Retinal pigment epithelial cell (primary cell): ENCODE measurements around the gene TERC.

Experiments used
- DNase-seq: peaks from one replicate; pipeline ENCODE4 v3.0.0-alpha.2; 2010; ENCODE audit warnings: low read depth
- H3K4me3 ChIP-seq: 2 replicates; pipeline ENCODE4 v1.5.1; 2011; ENCODE audit warnings: mild to moderate bottlenecking, low read length, control low read depth, moderate library complexity
- TF ChIP-seq, protein P1 (sequence below): conservative IDR thresholded peaks from 2 replicates; pipeline ENCODE4 v1.5.1; 2011; ENCODE audit warnings: low read depth, low read length, control low read depth, inconsistent platforms

Gene TERC

DNA sequence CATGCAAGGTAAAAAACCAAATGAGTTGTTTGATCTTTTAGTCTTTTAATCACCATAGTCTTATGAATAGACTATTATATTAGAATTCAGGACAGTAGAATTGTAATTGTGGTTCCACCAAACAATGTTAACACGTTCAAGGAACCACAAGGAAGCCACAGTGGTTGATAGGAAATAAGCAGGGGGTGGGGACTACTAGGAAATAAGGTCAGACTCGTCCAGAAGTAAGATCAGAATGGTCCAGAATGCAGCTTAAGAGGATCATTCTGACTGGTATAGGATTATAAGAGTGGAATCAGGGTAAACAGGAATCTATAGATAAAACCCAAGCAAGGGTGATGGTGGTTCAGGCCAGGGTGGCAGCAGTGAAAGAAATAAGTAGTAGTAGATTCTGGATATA lies 15.9 kb upstream of the TERC start:
- TF ChIP-seq, protein P1, sequence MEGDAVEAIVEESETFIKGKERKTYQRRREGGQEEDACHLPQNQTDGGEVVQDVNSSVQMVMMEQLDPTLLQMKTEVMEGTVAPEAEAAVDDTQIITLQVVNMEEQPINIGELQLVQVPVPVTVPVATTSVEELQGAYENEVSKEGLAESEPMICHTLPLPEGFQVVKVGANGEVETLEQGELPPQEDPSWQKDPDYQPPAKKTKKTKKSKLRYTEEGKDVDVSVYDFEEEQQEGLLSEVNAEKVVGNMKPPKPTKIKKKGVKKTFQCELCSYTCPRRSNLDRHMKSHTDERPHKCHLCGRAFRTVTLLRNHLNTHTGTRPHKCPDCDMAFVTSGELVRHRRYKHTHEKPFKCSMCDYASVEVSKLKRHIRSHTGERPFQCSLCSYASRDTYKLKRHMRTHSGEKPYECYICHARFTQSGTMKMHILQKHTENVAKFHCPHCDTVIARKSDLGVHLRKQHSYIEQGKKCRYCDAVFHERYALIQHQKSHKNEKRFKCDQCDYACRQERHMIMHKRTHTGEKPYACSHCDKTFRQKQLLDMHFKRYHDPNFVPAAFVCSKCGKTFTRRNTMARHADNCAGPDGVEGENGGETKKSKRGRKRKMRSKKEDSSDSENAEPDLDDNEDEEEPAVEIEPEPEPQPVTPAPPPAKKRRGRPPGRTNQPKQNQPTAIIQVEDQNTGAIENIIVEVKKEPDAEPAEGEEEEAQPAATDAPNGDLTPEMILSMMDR = no peak
- DNase-seq = no peak
- no peak overlapping the region for H3K4me3 ChIP-seq

DNA sequence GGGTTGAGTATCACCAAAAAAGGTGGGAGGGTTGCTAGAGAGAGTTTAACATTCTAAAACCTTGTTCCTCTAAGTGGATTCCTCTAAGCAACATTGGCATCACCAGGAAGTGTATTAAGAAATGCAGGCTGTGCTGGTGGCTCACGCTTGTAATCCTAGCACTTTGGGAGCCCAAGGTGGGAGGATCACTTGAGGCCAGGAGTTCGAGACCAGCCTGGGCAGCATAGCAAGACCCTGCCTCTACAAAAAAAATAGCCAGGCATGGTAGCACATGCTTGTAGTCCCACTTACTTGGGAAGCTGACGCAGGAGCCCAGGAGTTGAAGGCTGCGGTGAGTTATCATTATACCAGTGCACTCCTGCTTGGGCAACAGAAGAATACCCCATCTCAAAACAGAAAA lies 13.0 kb upstream of the TERC start:
- no peak for DNase-seq
- no peak overlapping the region for H3K4me3 ChIP-seq
- TF ChIP-seq, protein P1 = no peak

DNA sequence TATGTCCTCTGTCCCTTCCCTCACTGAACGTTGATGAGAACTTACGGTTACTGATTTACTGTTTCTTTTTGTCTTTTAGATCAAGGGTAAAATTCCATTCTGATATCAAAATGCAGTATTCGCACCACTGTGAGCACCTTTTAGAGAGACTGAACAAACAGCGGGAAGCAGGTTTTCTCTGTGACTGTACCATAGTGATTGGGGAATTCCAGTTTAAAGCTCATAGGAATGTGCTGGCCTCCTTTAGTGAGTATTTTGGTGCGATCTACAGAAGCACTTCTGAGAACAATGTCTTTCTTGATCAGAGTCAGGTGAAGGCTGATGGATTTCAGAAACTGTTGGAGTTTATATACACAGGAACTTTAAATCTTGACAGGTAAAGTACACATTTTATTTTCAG lies 9.3 kb upstream of the TERC start:
- no peak for DNase-seq
- TF ChIP-seq, protein P1 = no peak
- H3K4me3 ChIP-seq = peak overlapping the region; percentile 97

DNA sequence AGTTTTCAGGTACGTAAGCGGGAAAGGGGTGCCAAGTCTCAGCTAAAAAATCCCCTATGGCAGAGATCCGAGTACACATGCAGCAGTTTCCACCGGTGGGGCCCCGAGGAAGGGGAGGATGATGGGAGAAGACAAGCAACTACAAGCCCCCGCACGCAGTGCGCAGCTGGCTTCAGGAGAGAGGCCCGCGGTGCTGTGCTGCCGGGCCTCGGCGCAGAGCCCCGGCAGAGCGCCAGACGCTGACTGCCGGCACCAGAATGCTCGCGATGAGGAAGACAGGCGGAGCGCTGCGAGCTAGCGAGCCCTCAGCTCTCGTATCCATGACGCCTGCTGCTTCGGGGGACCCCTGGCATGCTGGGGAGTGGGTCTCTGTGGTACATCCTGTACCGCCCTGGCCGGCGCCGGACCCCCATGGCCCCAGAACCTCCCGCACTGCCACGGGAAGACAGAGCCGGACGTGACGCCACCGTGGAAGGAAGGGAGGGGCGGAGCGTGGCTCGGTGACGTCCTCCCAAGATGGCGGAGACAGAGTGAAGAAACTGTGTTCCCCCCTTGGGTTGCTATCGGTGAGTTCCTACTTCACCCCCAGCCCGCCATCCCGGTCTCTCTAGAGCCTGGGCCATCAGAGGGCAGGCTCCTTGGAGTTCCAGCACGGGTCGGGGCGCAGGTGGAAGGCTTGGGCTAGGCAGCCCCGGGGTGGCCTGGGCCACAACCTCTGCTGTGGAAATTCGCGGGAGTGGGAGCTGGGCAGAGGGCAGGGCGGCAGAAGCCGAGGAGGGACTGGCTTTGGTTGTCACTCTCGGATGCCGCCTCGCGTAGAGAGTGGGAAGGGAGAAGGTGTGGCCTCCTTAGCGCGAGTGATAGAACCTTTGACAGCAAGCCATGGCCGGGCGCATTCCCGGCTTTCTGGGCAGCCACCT lies 8.3 kb upstream of the TERC start, which contains the start of gene MYNN:
MYNN (plus strand) TSS at position 500 of the 920 bp plus-strand sequence. CDS start 900 bp downstream, outside the sequence.
- DNase-seq = peak; percentile 56
- H3K4me3 ChIP-seq = peak within 1 kb of the TSS; percentile 97
- TF ChIP-seq, protein P1 = peak; percentile 0

DNA sequence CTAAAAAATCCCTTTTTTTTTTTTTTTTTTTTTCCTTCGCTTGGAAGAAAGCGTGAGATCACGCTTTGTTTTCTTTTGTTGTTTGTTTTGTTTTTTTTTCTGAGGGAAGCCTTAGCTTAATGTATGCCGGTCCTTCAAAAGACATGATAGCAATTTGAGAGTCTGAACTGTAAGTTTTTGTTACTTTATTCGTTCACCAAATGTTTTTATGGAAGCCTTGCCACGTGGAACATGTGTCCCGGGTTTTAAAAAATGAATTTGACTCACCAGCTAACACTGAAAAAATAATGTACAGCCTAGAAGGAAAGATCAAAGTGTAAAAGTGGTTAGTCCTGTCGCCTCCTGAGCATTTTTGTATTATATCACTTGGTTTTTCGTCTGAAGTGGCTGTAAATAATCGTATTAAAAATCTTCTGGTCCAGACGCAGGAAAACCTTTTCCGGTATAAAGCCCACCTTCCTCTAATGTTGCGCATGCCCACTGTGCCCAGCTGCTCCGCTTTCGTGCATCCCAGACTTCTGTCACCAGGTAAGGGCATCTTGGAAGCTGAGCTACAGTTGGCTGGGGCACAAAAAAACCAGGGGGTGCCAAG lies 7.5 kb upstream of the TERC start:
- peak; percentile 48 for DNase-seq
- TF ChIP-seq, protein P1 = no peak

DNA sequence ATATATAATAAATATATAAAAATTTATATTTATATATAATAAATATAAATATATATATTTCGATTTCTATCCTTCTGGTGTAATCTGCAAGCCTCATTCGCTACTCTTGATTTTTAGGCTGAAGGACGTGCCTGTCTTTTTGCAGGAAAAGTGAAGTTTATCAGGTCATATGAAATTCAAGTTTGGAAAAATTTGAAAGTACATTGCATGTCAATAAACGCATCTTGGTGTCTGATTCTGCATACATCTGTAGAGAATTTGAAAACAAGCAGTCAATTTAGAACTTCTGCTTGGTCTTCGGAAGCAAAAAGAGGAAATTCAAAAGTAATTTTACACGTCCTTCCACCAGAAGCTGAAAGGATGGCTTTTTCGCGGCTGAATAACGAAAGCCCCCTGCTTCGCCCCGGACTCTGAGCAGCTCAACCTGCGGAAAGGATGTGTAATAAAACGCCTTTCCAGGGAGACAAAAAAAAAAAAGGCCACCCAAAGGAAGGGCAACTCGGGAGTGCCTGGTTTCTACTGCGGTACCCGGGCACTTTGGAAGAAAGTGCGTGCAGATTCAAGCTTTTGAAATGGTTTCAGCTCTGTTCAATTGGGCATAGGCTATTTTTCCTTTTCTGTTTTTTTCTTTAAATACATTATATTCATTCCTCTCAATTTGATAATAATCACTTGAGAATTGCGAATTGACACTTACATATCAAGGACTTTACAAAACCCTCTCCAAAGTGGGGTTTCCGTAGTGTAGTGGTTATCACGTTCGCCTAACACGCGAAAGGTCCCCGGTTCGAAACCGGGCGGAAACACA lies 6.8 kb upstream of the TERC start:
- TF ChIP-seq, protein P1 = no peak
- peak; percentile 16 for DNase-seq
- peak overlapping the region; percentile 97 for H3K4me3 ChIP-seq

More for the DNA sequence above, 7.5 kb upstream of the TERC start:
- peak overlapping the region; percentile 97 for H3K4me3 ChIP-seq
